Activated effector memory CD4-positive, alpha-beta T cell treated with Interleukin-2 at 50 U/mL for 16 hours (primary cell): ENCODE measurements around the gene AUTS2.
"Not testable (repeated sequence)": the region's sequence is repeated elsewhere in the genome, so short reads cannot be mapped to it uniquely, and the experiment has no call there.

Experiments
- DNase-seq: peaks from one replicate; pipeline ENCODE4 v3.0.0-alpha.2; 2020

The AUTS2 gene

DNA sequence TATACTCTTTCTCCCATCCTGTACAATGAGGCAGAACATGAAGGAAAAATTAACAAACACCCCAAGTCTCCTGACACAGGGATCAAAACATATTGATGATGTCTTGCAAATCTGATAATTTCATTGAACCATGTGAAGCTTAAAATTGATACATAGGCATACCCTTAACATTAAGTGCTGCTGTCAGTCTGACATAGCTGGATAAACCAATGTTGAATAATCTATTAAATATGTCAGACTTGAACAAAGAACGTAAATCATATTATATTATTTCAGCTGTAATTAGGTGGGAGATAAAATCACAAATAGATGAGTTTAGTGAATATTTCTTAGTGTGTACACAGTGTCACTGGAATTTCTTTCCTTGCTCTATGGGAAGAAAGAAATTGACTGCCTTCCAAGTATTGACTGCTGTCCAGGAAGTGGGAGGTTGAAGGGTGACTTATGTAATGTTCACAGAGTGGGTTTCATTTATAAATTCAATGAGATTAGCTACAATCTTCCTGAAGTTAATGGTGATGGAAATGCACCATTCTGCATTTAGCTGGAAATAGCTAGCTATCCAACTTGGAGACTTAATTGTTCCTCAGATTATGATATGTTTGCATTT is 170.8 kb downstream of the AUTS2 start:
- no peak for DNase-seq

DNA sequence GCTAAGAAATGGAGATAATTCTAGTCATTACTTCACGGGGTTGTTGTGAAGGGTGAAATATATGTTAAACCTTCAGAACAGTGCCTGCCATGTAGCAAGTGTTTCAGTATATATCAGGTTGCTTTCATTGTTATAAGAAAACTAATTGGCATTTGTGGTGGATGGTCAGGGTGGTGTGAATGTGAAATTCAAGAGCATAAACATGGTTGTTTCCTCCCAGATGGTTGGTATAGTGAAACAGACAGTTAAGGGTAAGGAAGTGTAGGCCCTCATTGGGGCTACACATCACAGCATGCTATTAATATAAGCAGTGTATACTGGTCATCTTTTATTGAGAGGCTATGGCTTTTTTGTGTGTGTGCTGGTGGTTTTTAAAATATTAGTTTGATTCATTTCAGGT is 171.6 kb downstream of the AUTS2 start:
- no peak for DNase-seq

DNA sequence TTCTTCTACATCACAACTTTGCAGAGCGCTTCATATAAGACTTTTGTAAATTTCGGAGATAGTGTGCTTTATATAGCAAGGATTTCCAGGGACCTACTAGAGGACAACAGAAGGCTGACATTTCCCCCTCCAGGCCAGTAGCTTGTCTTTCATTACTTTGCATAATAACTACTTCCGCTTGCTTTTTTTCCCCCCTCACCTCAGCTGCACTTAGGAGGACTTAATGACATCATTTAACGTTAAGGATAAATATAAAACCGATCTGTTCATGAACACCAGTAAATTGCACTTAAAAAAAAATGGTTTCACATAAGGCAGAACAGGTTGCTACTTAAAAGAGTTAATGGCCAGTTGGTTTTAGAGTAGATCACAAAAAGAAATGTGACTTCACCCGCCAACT is 172.3 kb downstream of the AUTS2 start:
- DNase-seq, result no peak

DNA sequence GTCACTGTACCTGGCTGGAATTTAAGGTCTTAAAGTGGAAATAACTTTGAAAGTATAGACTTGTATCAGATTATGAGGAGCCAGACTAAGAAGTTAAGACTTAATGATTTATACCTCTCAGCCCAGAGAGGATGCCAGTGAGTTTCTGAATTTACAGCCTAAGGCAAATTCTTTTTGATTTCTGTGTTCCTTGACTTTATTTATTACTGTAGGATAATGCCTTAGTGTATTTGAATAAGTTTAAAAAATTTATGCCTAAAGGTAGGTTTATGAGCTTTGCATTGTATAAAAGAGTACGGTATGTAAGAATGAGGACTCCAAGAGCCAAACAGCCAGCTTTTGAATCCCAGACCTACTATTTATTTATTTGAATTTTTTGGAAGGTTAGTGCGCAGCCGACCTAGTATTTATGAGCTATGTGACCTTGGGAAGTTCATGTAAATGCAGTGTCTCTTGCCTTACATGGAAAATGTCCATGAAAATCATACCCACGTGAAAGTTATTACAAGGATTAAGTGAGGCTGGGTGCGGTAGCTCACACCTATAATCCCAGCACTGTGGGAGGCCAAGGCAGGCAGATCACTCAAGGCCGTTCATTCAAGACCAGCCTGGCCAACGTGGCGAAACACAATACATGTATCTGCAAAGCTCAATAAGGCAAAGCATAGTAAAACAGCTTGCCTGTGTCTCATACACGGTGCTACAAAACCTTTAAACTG is 174.6 kb downstream of the AUTS2 start:
- no peak for DNase-seq

DNA sequence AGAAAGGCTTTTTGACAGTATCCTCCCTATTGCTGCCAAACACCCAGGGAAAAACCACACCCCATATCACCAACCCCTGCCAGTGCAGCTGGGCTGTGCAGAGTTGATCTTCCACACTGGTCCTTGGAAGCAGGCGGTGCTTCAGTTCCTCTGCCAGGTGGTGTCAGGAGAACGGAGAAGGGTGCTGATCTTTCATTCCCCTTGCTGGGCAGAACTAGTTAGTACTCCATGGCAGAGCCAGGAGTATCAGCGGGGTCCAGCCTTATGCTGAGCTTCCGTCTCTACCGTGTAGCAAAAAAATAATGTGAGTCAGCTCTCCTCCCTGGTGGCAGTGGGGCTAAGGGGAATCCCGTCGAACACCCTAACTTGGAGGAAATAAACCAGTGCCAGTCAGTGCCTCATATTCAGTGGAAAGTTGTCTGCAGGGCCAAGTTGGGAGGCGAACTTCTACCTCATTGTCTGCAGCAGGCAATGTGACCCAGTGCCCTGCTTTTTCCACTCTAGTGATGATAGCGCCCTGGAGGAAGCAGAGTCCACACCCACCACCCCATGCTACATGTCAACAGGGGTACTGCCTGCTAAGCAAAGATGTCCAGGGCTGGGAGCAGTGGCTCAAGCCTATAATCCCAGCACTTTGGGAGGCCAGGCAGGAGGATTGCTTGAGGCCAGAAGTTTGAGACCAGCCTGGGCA is 175.4 kb downstream of the AUTS2 start:
- DNase-seq, result no peak

DNA sequence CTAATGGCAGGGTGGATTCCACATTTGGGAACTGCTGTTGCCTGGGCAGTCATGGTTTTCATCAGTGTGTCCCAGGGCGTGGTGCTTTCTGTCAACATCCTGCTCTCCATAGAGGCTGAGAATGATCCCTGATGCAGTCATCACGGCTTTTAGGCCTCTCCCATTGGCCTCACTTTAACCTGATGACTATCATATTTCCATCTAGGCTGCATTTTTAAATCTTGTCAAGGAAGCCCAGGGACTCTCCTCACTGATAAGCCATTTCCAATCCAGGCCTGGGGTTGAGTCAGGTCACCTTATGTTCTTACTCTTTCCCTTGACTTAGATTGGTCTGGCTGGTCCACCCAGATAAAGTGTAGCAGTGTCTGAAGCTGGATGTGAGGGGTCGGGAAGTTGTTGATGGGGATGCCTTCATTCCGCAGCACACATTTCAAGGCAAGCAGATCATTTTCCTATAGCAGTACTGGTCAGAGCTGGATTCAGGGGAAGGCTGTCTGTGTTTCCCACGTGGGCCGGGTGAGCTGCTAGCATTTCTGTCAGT is 177.0 kb downstream of the AUTS2 start:
- no peak for DNase-seq

DNA sequence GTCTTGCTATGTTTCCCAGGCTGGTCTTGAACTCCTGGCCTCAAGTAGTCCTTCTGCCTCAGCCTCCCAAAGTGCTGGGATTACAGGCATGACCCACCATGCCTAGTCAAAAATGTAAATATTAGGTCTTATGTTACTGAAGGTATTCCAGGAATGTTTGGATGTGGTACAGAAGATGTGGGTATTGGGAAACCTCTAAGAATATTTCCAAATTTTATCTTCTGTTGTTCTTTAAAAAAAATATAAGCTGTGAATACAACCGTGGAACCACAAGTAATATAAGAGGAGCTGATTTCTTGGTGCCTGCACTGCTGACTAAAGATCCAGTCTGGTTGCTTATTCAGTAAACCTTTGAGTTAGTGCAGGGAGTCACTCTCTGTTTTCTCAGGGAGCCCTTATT is 178.3 kb downstream of the AUTS2 start:
- DNase-seq, result no peak

DNA sequence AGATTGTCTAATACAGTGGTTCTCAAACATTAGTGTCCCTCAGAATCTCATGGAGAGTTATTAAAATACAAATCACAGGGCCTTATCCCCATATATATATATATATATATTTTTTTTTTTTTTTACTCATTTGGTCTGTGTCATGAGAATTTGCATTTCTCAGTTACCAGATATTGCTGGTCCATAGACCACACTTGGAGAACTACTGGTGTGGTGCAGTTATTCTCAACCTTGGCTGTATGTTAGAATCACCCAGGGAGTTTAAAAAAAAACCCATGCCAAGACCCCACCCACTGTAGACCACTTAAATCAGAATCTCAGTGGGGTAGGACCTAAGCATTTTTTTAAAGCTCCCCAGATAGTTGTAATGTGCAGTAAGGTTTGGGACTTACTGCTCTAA is 179.9 kb downstream of the AUTS2 start:
- no peak for DNase-seq

DNA sequence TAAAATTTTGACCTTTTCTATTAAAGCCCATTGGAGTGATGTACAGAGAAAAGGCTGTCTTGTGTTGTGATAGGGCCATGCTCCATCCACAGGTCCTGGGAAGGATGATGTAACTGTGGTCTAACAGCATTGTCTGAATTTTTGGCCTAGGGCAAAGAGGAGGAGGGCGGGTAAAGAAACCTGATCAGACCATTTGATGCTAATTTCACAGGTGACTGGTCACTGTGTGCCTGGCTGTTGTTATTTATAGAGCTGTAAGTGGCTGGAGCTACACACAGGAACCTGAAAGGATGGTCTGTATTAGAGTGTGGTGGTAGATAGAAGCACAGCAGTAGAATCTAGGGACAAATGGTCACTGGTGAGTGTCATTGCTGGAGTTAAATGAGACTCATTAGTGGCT is 182.1 kb downstream of the AUTS2 start:
- DNase-seq, result no peak

DNA sequence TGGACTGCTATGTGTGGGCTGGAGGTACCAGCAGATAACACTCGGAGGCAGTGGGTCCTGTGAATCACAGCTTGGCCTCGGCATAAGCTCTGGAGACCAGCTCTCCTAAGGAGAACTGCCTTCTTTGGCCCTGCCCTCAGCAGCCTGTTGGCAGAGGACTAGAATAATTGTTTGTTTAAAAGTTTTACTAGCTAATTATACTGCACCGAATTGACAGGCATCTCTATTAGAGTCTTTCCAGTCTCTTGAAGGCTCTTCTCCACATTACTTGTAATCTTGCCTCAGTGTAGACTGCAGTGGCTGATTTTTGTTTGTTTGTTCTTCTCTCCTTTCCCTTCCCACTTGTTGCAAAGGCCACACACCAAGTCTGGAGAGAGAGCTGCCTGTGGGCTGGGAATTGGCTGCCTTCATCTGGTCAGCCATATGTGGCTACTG is 183.2 kb downstream of the AUTS2 start:
- no peak for DNase-seq

DNA sequence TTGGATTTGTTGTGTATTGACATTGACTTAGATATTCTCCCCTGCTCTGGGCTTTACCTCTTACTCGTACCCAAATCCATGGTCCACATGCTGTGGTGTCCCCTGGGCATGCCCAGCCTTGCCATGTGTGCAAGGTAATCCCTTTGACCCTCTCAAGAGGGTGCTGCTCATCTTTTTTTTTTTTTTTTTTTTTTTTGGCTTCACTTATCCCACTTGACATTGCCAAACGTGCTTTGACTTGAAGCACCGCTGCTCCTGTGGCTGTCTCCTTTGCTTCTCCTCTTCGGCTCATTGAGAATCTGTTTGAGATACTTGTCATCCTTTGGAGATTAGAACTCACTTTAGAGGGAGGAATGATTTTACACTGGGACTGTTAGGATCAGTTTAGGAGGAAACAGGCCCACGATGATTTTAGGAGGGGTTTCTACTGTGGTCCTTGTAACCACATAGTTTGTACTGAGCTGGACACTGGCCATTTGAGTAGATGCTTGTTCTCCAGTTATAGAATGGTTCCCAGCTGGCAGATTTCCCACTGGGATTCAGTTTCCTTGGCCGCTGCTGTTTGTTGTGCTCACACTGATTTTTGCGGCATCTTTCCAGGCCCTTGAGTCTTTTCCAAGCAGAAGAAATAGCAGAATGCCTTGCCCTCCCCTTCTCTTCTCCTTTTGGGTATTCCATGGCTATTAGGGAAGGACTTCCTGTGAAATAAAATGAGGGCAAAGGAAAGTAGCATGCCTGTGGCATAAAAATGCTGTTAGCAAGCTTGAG is 184.8 kb downstream of the AUTS2 start:
- DNase-seq, result no peak

DNA sequence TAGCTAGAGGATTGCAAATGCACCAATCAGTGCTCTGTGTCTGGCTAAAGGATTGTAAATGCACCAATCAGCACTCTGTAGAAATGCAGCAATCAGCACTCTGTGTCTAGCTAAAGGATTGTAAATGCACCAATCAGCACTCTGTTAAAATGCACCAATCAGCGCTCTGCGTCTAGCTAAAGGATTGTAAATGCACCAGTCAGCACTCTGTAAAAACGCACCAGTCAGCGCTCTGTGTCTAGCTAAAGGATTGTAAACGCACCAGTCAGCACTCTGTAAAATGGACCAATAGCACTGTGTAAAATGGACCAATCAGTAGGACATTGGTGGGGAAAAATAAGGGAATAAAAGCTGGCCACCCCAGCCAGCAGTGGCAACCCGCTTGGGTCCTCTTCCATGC is 187.9 kb downstream of the AUTS2 start:
- not testable (repeated sequence) for DNase-seq

DNA sequence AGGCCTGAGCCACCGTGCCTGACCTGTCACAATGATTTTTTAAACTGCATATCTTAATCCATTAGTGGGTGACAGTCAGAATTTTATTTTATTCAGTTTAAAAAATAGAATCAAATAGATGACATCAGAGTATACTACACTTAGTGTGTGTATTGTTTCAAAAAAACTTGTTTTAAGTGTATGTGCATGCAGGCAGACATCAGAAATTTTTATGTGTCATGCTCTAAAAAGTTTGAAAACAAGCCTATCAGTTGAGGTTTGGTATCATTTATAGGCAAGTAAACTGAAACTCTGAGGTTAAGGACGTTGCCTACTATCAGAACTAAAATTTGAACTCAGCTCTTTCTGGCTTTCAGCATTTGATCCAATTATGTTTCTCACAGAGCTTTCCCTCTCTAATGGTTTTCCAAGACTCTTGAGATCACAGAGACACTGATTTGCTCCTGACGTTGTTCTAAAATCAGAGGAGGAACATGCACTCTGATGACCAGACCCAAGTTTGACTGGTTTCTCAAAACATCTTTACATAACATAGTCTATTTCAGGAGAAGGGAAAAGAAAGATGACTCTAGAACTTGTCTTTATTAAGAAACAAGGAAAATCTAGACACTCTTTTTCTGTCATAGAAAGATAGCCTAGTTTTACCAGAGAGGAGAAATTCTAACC is 188.6 kb downstream of the AUTS2 start:
- no peak for DNase-seq

DNA sequence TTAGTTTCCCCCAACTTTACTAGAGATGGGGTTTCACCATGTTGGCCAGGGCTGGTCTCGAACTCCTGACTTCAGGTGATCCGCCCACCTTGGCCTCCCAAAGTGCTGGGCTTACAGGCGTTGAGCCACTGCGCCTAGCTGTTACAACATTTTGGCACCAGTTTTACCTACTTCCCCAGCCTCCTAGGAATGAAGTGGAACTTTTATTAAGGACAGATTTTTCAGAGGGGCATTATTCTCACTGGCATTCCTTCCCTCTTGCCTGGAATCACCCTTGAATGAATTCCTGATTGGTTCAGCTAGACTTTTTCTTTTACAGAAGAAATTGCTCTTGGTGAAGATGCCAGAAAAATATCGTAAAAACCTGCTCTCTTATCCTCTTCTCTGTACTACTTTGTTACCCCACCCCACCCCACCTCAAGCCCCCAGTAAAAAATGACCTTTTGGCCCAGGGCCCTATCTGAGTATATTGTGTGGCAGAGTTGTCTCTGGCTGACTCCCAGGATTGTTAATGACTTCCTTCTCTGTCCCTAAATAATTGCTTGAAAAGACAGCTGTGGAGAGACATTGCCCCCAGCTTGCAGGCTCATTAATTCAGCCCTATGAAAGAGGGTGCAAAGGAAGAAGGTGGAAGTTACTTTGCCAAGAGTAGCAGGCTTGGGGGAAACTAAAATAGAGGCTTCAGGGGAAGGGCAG is 189.6 kb downstream of the AUTS2 start:
- no peak for DNase-seq

DNA sequence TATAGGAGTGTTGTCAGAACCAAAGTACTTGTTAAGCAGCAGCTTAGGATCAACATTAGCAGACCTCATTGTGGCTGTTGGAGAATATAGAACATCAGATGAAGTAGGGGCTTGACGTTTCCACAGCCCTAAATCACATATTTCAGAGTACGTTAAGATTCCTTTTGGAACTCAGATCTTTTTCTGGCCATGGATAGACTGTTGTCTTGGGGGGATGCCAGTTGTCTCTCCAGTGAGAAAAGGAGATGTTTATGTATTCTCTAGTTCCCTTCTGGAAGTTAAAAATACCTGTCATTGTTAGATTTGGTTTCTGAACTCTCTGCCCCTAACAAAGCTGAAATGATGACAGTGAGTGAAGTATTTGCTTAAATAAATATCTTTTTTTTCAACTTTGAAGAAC is 191.3 kb downstream of the AUTS2 start:
- DNase-seq, result no peak

DNA sequence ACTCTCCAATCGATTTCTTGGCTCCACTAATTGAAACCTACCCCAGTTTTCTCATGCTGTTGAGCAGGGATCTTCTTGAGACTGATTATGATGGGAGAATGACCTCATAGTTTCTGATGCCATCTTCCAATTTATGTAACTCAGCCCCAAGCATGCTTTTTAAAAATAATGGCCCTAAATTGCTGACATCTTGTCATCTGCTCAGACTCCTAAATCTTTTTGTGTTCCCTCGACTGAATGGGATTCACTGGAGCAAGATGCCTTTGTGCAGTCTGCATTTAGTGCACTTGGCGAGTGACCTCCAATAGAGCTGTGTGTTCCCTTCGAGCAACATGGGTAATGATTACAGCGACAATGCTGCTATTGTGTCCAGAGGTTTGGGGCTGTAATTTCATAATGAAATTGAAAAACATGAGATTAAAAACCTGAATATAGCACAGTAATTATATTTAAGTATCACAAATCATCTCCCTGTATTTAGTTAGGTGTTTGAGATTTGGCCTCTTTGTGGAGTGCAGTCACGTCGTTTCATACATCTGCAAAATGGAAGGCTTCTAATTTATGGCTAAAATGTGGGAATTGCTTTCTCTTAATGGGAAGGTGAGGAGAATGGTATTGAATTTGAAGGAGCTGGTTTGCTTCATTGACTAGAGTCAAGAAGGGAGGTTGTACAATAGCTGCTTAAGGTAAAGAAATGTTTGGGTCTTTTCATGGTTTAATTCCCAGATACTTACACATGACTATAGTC is 192.9 kb downstream of the AUTS2 start:
- DNase-seq, result no peak

DNA sequence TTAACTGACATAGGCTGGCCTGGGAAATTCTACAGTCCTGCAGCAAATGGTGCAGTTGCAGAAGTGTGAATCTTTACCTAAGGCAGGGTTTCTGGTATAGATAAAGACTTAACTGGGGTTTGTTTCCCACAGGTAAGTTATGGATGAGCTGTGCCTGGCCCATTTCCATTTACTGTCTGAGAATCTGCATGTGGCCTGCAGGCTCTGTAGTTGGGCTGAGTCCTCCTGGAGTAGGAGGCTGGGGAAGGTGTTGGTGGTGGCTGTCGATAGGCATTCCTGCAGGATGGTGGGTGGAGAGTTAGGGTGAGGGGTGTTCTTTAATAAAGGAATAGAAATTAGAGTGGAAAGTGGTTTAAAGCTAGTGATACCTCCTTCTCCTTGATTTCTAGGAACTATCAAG is 193.5 kb downstream of the AUTS2 start:
- DNase-seq, result no peak

DNA sequence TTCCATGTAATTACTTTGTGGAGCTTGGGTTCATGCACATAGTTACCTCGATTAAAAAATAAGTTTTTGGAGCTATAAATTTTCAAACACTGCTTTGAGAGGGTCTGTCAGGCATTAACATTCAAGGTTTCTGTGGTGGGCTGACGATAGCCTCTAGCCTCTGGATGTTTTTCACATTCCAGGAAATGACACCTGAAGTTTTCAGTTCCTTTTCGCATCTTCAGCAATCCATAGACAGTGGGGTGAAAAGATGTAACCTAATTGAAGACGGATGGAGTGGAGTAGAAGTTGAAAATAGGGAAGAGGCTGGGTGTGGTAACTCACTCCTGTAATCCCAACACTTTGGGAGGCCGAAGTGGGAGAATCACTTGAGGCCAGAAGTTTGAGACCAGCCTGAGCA is 197.7 kb downstream of the AUTS2 start:
- DNase-seq, result no peak

DNA sequence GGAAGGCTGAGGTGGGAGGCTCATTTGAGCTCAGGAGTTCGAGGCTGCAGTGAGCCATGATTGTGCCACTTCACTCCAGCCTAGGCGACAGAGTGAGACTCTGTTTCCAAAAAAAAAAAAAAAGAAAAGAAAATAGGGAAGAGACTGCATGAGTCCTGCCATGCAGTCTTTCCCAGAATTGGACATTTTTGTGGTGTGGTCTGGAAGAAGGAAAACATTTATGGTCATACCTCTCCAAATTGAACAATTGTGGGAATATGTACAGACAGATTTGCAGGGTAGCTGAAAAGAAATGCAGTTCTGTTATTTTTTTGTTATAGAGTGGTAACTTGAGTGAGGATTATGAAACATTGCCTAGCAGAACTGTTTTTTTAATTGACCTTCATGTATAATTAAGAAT is 198.1 kb downstream of the AUTS2 start:
- no peak for DNase-seq

DNA sequence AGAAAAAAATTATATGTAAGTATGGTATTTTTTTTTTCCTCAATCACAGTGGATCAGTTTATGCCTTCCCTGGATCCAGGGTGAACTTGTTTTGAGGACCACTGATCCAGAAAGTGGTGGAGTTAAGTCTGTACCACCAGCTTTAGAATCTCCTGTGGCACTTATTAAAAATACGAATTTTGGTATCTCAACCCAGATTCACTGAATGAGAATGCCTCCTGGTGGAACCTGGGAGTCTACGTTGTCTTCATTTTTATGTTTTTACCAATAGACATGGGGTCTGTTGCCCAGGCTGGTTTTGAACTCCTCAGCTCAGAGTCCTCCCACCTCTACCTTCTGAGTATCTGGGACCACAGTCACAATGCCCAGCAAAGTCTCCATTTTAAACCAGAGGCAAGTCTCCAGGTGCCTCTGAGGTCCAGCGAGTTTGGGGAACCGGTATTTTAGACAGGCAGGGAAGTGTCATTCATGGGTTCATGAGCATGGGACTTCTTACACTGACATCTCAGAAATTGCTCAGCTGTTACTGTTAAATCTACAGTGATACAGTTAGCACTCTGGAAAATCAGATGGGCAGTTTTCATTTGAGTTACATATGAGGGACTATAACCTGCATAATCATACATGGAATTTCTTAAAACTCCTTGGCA is 200.9 kb downstream of the AUTS2 start:
- DNase-seq, result no peak

DNA sequence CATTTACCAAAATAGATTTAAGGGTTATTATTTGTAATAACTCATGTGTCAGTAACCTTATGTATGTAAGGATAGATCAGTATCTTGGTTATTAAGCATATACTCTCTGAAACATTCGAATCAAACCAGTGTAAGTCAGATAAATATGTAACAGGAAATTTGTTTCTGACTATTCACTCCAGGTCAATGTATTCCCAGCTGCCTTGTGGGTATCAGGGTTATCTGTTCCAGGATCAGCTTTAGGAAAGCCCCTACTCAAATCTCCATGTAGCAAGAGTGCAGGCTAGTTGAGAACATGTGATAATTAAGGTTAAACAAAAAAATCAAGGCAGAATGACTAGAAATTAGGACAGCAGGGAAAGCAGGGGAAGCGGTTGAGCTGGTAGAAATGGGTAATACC is 201.7 kb downstream of the AUTS2 start:
- no peak for DNase-seq
